ENCODE results near the gene SAMMSON.

GRCh38 chr3:70038693-70039092 lies 39.2 kb downstream of the SAMMSON start:
- TF ChIP-seq CTCF (IDR thresholded peaks at IDR 0.05; ENCODE audit: low read depth, low read length, poor library complexity, severe bottlenecking) (no peak), EZH2phosphoT487 (IDR thresholded peaks at IDR 0.05; ENCODE audit: borderline replicate concordance, low read length) (no peak)
